ENCODE measurements around the gene SCCPDH. TPM values are rescaled to one million over a fixed set of nuclear protein-coding genes. Genes with fewer than 3 reads are reported as not detected.

The SCCPDH gene
- total RNA-seq, 4 donors from 2014 or later, result 4.8 to 28.5 (median 17.4) TPM

- DNase-seq, result no peak
- TF ChIP-seq EP300 (IDR thresholded peaks at IDR 0.05; ENCODE audit: low read depth), result no peak
- TF ChIP-seq CTCF (IDR thresholded peaks at IDR 0.05), result no peak
- TF ChIP-seq POLR2A (IDR thresholded peaks at IDR 0.05), result no peak
- TF ChIP-seq POLR2AphosphoS5 (IDR thresholded peaks at IDR 0.05), result no peak
- no peak overlapping the region for H3K4me3 ChIP-seq
- peaks cover 0 to 4% (median 0%) of the 10 kb centered on the region in 4 donors for H3K4me1 ChIP-seq
- intact Hi-C loops (cut with DNase I; ENCODE audit: low total_unique reads), result no loop called here
- H3K36me3 ChIP-seq, result peaks cover 0 to 17% (median 1%) of the 10 kb centered on the region in 4 donors
- no peaks in the 10 kb centered on the region for H3K27me3 ChIP-seq
- WGBS, 2 donors (ENCODE audit: low coverage in 1 of 2), result 88 to 100% methylated on average over 2 to 4 of the region's 4 CpGs
- H3K9me3 ChIP-seq, result no peaks in the 10 kb centered on the region
- no peak overlapping the region for H3K27ac ChIP-seq
- in situ Hi-C loops (cut with MboI; ENCODE audit: low pct_ligation_motif_present in 1 of 4, low pct_unique_long_range_greater_than_20kb in 1 of 4, low sequenced_read_pairs in 3 of 4), result no loop called here
These were observed 49.0 kb downstream of the SCCPDH start for GRCh38 chr1:246773213-246773641.

DNA sequence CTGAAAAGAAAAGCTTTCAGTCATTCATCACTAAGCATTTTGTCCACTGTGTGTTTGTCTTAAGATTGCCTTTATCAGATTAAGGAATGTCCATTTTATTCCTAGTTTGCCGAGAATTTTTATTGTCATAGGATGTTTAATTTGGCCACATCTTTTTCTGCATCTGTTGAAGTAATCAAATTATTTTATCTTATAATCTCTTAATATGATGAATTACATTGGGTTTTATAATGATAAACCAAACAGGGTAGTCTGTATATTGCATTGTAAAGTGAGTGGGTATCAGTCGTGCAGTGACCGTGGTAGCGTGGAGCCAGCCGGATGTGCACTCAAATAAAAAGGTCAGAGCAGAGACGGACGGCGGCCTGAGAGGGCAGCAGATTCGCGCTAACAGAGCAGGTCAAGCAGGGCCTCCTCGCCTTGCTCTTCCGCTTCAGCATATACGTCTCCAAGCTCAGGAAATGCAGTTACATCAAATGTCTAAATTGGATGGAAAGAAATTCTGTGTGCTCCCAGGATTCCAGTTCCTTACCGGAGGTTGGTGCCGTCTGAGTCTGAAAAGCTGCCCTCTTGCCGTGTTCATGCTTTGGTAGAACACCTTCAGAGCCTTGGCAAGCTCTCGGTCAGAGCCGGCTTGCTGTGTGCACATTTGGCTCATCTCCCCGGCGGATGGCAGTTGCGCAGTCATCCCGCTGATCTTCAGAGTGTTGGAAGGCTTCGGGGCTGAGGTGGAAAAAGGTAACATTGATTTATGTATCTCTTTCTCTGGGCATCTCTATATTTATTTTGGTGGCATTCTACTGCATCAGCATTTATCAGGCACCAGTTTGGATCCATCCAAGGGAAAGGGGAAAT lies 51.5 kb downstream of the SCCPDH start:
- TF ChIP-seq POLR2AphosphoS5 (IDR thresholded peaks at IDR 0.05) (no peak), POLR2A (IDR thresholded peaks at IDR 0.05) (no peak), EP300 (IDR thresholded peaks at IDR 0.05; ENCODE audit: low read depth) (no peak), CTCF (IDR thresholded peaks at IDR 0.05) (no peak)
- WGBS, 2 donors (ENCODE audit: low coverage in 1 of 2), result 90 to 94% methylated on average over 14 to 23 of the region's 23 CpGs
- peaks cover 0 to 17% (median 1%) of the 10 kb centered on the region in 4 donors for H3K36me3 ChIP-seq
- intact Hi-C loops (cut with DNase I; ENCODE audit: low total_unique reads) (no loop called here), in situ Hi-C loops (cut with MboI; ENCODE audit: low pct_ligation_motif_present in 1 of 4, low pct_unique_long_range_greater_than_20kb in 1 of 4, low sequenced_read_pairs in 3 of 4) (no loop called here)
- no peaks in the 10 kb centered on the region for H3K4me1 ChIP-seq
- no peaks in the 10 kb centered on the region for H3K27me3 ChIP-seq
- H3K9me3 ChIP-seq, result no peaks in the 10 kb centered on the region
- H3K27ac ChIP-seq, result no peak overlapping the region
- no peak for DNase-seq
- H3K4me3 ChIP-seq, result no peak overlapping the region

- Histone ChIP-seq H3K27me3 (no peaks in the 10 kb centered on the region), H3K36me3 (peaks cover 0 to 17% (median 1%) of the 10 kb centered on the region in 4 donors), H3K4me3 (no peak overlapping the region), H3K9me3 (no peaks in the 10 kb centered on the region), H3K4me1 (no peaks in the 10 kb centered on the region), H3K27ac (no peak overlapping the region)
- intact Hi-C loops (cut with DNase I; ENCODE audit: low total_unique reads) (no loop called here), in situ Hi-C loops (cut with MboI; ENCODE audit: low pct_ligation_motif_present in 1 of 4, low pct_unique_long_range_greater_than_20kb in 1 of 4, low sequenced_read_pairs in 3 of 4) (no loop called here)
- no peak for TF ChIP-seq EP300 (IDR thresholded peaks at IDR 0.05; ENCODE audit: low read depth)
- TF ChIP-seq POLR2A (IDR thresholded peaks at IDR 0.05), result no peak
- TF ChIP-seq CTCF (IDR thresholded peaks at IDR 0.05), result no peak
- no peak for TF ChIP-seq POLR2AphosphoS5 (IDR thresholded peaks at IDR 0.05)
- WGBS, 2 donors (ENCODE audit: low coverage in 1 of 2), result 95 to 100% methylated on average over 1 to 6 of the region's 6 CpGs
- DNase-seq, result no peak
These were observed 52.7 kb downstream of the SCCPDH start for GRCh38 chr1:246776923-246777322.

GRCh38 chr1:246778663-246779062 lies 54.5 kb downstream of the SCCPDH start:
- H3K4me1 ChIP-seq, result no peaks in the 10 kb centered on the region
- H3K4me3 ChIP-seq, result no peak overlapping the region
- no peaks in the 10 kb centered on the region for H3K27me3 ChIP-seq
- peaks cover 0 to 17% (median 1%) of the 10 kb centered on the region in 4 donors for H3K36me3 ChIP-seq
- TF ChIP-seq CTCF (IDR thresholded peaks at IDR 0.05), result no peak
- no peak overlapping the region for H3K27ac ChIP-seq
- intact Hi-C loops (cut with DNase I; ENCODE audit: low total_unique reads) (no loop called here), in situ Hi-C loops (cut with MboI; ENCODE audit: low pct_ligation_motif_present in 1 of 4, low pct_unique_long_range_greater_than_20kb in 1 of 4, low sequenced_read_pairs in 3 of 4) (no loop called here)
- 89 to 100% methylated on average over 1 to 10 of the region's 10 CpGs for WGBS, 2 donors (ENCODE audit: low coverage in 1 of 2)
- no peaks in the 10 kb centered on the region for H3K9me3 ChIP-seq
- DNase-seq, result no peak
